ENCODE measurements around the gene HPCA.

HPCA gene

GRCh38 chr1:32871364-32872191, 14.7 kb upstream of the HPCA start:
- no peaks in the 10 kb centered on the region for H3K36me3 ChIP-seq (ENCODE audit: control insufficient read depth in 1 of 2, insufficient read depth in 2 of 2, low read length in 2 of 2)
- no peak overlapping the region for H3K9ac ChIP-seq (ENCODE audit: low read depth in 1 of 2, low read length in 2 of 2)
- H3K27me3 ChIP-seq (ENCODE audit: control insufficient read depth in 1 of 2, insufficient read depth in 2 of 2, low read length in 2 of 2) = peaks cover 17 to 24% of the 10 kb centered on the region in 2 donors
- H3K27ac ChIP-seq (ENCODE audit: low read depth, low read length) = no peak overlapping the region
- H3K4me1 ChIP-seq (ENCODE audit: control insufficient read depth in 1 of 2, insufficient read depth in 2 of 2, low read length in 2 of 2) = peaks cover 0 to 10% of the 10 kb centered on the region in 2 donors
- peak overlapping the region; percentile 47 to 55 for H3K4me3 ChIP-seq (ENCODE audit: low read depth in 1 of 2, low read length in 2 of 2)
- H3K9me3 ChIP-seq (ENCODE audit: control insufficient read depth in 1 of 2, low read length in 2 of 2) = no peaks in the 10 kb centered on the region

GRCh38 chr1:32872192-32872460, 14.2 kb upstream of the HPCA start:
- Histone ChIP-seq H3K9ac (ENCODE audit: low read depth in 1 of 2, low read length in 2 of 2) (no peak overlapping the region), H3K9me3 (ENCODE audit: control insufficient read depth in 1 of 2, low read length in 2 of 2) (no peaks in the 10 kb centered on the region), H3K27ac (ENCODE audit: low read depth, low read length) (no peak overlapping the region), H3K4me1 (ENCODE audit: control insufficient read depth in 1 of 2, insufficient read depth in 2 of 2, low read length in 2 of 2) (peaks cover 0 to 10% of the 10 kb centered on the region in 2 donors), H3K4me3 (ENCODE audit: low read depth in 1 of 2, low read length in 2 of 2) (no peak overlapping the region), H3K27me3 (ENCODE audit: control insufficient read depth in 1 of 2, insufficient read depth in 2 of 2, low read length in 2 of 2) (peaks cover 17 to 27% of the 10 kb centered on the region in 2 donors), H3K36me3 (ENCODE audit: control insufficient read depth in 1 of 2, insufficient read depth in 2 of 2, low read length in 2 of 2) (no peaks in the 10 kb centered on the region)

- Histone ChIP-seq H3K9me3 (ENCODE audit: control insufficient read depth in 1 of 2, low read length in 2 of 2) (no peaks in the 10 kb centered on the region), H3K27me3 (ENCODE audit: control insufficient read depth in 1 of 2, insufficient read depth in 2 of 2, low read length in 2 of 2) (peaks cover 17 to 27% of the 10 kb centered on the region in 2 donors), H3K9ac (ENCODE audit: low read depth in 1 of 2, low read length in 2 of 2) (no peak overlapping the region), H3K4me1 (ENCODE audit: control insufficient read depth in 1 of 2, insufficient read depth in 2 of 2, low read length in 2 of 2) (peaks cover 0 to 10% of the 10 kb centered on the region in 2 donors), H3K36me3 (ENCODE audit: control insufficient read depth in 1 of 2, insufficient read depth in 2 of 2, low read length in 2 of 2) (no peaks in the 10 kb centered on the region), H3K27ac (ENCODE audit: low read depth, low read length) (no peak overlapping the region), H3K4me3 (ENCODE audit: low read depth in 1 of 2, low read length in 2 of 2) (no peak overlapping the region)
Observed at GRCh38 chr1:32873484-32873883, 12.8 kb upstream of the HPCA start.

DNA sequence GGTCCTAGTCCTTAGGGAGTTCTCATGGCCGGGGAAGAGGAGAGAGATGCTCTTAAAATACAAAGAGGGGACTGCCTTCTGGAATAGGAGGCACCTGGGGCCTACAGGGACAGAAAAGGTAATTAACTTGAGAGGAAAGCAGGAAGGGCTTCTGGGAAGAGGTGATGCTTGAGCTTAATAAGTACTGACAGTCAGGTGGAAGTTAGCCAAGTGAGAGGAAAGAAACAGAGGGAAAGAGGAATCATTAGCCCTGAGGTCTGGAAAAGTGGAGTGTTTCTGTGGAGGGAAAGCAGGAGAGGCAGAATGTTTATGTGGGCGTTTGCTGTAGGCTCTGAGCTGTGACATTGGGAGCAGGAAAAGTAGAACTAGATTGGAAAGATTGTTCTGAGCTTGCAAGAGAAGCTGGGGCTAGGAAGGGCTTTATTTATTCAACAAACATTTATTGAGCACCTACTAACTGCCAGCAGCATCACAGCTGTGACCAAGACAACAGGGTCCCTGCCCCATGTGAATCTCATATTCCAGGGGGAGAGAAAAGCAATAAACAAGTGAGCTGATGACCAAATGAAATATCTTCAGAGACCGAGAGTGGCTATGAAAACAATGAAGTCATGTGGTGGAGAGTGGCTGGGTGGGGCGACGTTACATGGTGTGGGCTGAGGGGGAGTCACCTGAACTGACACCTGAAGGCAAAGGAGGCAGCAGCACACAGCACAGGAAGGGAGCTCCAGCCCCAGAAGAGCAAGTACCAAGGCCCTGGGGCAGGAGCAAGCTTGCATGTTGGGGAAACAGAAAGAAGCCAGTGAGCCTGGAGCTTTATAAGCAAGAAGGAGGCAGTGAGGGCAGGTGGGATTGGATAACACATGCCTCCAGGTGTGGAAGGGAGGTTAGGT, 11.2 kb upstream of the HPCA start:
- no peak overlapping the region for H3K4me3 ChIP-seq (ENCODE audit: low read depth in 1 of 2, low read length in 2 of 2)
- no peaks in the 10 kb centered on the region for H3K36me3 ChIP-seq (ENCODE audit: control insufficient read depth in 1 of 2, insufficient read depth in 2 of 2, low read length in 2 of 2)
- no peak overlapping the region for H3K9ac ChIP-seq (ENCODE audit: low read depth in 1 of 2, low read length in 2 of 2)
- H3K27me3 ChIP-seq (ENCODE audit: control insufficient read depth in 1 of 2, insufficient read depth in 2 of 2, low read length in 2 of 2) = peaks cover 14 to 19% of the 10 kb centered on the region in 2 donors
- peaks cover 0 to 6% of the 10 kb centered on the region in 2 donors for H3K4me1 ChIP-seq (ENCODE audit: control insufficient read depth in 1 of 2, insufficient read depth in 2 of 2, low read length in 2 of 2)
- H3K9me3 ChIP-seq (ENCODE audit: control insufficient read depth in 1 of 2, low read length in 2 of 2) = no peaks in the 10 kb centered on the region
- no peak overlapping the region for H3K27ac ChIP-seq (ENCODE audit: low read depth, low read length)

GRCh38 chr1:32876341-32877210, 9.7 kb upstream of the HPCA start:
- Histone ChIP-seq H3K27me3 (ENCODE audit: control insufficient read depth in 1 of 2, insufficient read depth in 2 of 2, low read length in 2 of 2) (peaks cover 5 to 10% of the 10 kb centered on the region in 2 donors), H3K9ac (ENCODE audit: low read depth in 1 of 2, low read length in 2 of 2) (no peak overlapping the region), H3K27ac (ENCODE audit: low read depth, low read length) (no peak overlapping the region)

GRCh38 chr1:32877211-32878110, 8.8 kb upstream of the HPCA start:
- Histone ChIP-seq H3K4me3 (ENCODE audit: low read depth in 1 of 2, low read length in 2 of 2) (no peak overlapping the region), H3K36me3 (ENCODE audit: control insufficient read depth in 1 of 2, insufficient read depth in 2 of 2, low read length in 2 of 2) (no peaks in the 10 kb centered on the region), H3K27me3 (ENCODE audit: control insufficient read depth in 1 of 2, insufficient read depth in 2 of 2, low read length in 2 of 2) (peaks cover 0 to 3% of the 10 kb centered on the region in 2 donors), H3K9me3 (ENCODE audit: control insufficient read depth in 1 of 2, low read length in 2 of 2) (no peaks in the 10 kb centered on the region), H3K9ac (ENCODE audit: low read depth in 1 of 2, low read length in 2 of 2) (no peak overlapping the region), H3K4me1 (ENCODE audit: control insufficient read depth in 1 of 2, insufficient read depth in 2 of 2, low read length in 2 of 2) (no peaks in the 10 kb centered on the region), H3K27ac (ENCODE audit: low read depth, low read length) (no peak overlapping the region)

More at GRCh38 chr1:32876341-32877210, 9.7 kb upstream of the HPCA start:
- Histone ChIP-seq H3K36me3 (ENCODE audit: control insufficient read depth in 1 of 2, insufficient read depth in 2 of 2, low read length in 2 of 2) (no peaks in the 10 kb centered on the region), H3K4me3 (ENCODE audit: low read depth in 1 of 2, low read length in 2 of 2) (no peak overlapping the region), H3K4me1 (ENCODE audit: control insufficient read depth in 1 of 2, insufficient read depth in 2 of 2, low read length in 2 of 2) (no peaks in the 10 kb centered on the region), H3K9me3 (ENCODE audit: control insufficient read depth in 1 of 2, low read length in 2 of 2) (no peaks in the 10 kb centered on the region)

GRCh38 chr1:32878183-32878582, 8.1 kb upstream of the HPCA start:
- Histone ChIP-seq H3K27ac (ENCODE audit: low read depth, low read length) (no peak overlapping the region), H3K4me3 (ENCODE audit: low read depth in 1 of 2, low read length in 2 of 2) (no peak overlapping the region), H3K27me3 (ENCODE audit: control insufficient read depth in 1 of 2, insufficient read depth in 2 of 2, low read length in 2 of 2) (peaks cover 0 to 3% of the 10 kb centered on the region in 2 donors), H3K9ac (ENCODE audit: low read depth in 1 of 2, low read length in 2 of 2) (no peak overlapping the region), H3K4me1 (ENCODE audit: control insufficient read depth in 1 of 2, insufficient read depth in 2 of 2, low read length in 2 of 2) (no peaks in the 10 kb centered on the region), H3K36me3 (ENCODE audit: control insufficient read depth in 1 of 2, insufficient read depth in 2 of 2, low read length in 2 of 2) (no peaks in the 10 kb centered on the region), H3K9me3 (ENCODE audit: control insufficient read depth in 1 of 2, low read length in 2 of 2) (no peaks in the 10 kb centered on the region)

- H3K9me3 ChIP-seq (ENCODE audit: control insufficient read depth in 1 of 2, low read length in 2 of 2) = no peaks in the 10 kb centered on the region
- no peak overlapping the region for H3K9ac ChIP-seq (ENCODE audit: low read depth in 1 of 2, low read length in 2 of 2)
- no peak overlapping the region for H3K27ac ChIP-seq (ENCODE audit: low read depth, low read length)
- H3K36me3 ChIP-seq (ENCODE audit: control insufficient read depth in 1 of 2, insufficient read depth in 2 of 2, low read length in 2 of 2) = no peaks in the 10 kb centered on the region
- H3K27me3 ChIP-seq (ENCODE audit: control insufficient read depth in 1 of 2, insufficient read depth in 2 of 2, low read length in 2 of 2) = peaks cover 4 to 7% of the 10 kb centered on the region in 2 donors
- no peak overlapping the region for H3K4me3 ChIP-seq (ENCODE audit: low read depth in 1 of 2, low read length in 2 of 2)
- no peaks in the 10 kb centered on the region for H3K4me1 ChIP-seq (ENCODE audit: control insufficient read depth in 1 of 2, insufficient read depth in 2 of 2, low read length in 2 of 2)
Observed at GRCh38 chr1:32878637-32879041, 7.7 kb upstream of the HPCA start.

DNA sequence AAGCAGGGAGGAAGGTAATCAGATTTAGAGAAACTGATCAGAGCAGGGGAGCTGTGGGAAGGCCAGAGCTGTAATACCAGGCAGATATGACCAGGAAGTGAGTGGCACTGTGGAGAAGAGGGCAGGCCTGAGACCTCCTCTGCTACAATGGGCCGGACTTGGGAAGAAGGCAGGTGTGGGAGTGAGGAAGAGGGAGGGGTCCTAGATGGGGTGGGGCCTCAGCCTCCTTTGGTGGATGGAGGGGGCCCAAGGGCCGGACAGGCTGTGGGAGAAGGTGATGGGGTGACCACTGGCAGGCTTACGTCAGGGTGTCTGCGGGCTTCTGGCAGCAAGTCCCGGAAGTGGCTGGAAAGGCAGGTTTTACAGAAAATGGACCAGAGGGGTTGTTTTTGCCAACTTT, 5.0 kb upstream of the HPCA start:
- Histone ChIP-seq H3K9me3 (ENCODE audit: control insufficient read depth in 1 of 2, low read length in 2 of 2) (no peaks in the 10 kb centered on the region), H3K4me1 (ENCODE audit: control insufficient read depth in 1 of 2, insufficient read depth in 2 of 2, low read length in 2 of 2) (peaks cover 0 to 3% of the 10 kb centered on the region in 2 donors), H3K4me3 (ENCODE audit: low read depth in 1 of 2, low read length in 2 of 2) (no peak overlapping the region), H3K27me3 (ENCODE audit: control insufficient read depth in 1 of 2, insufficient read depth in 2 of 2, low read length in 2 of 2) (peaks cover 13 to 29% of the 10 kb centered on the region in 2 donors), H3K27ac (ENCODE audit: low read depth, low read length) (no peak overlapping the region), H3K9ac (ENCODE audit: low read depth in 1 of 2, low read length in 2 of 2) (no peak overlapping the region), H3K36me3 (ENCODE audit: control insufficient read depth in 1 of 2, insufficient read depth in 2 of 2, low read length in 2 of 2) (no peaks in the 10 kb centered on the region)

Data from duodenal mucosa (tissue), 2 donors.